Peyer's patch (tissue), 4 donors: Measurements from ENCODE around the gene PRMT6. TPM values are rescaled to one million over a fixed set of nuclear protein-coding genes. Genes with fewer than 3 reads are reported as not detected.
A peak's percentile ranks its signal among the peaks of the same experiment; 100 is the strongest.
"Not testable (repeated sequence)": the region's sequence is repeated elsewhere in the genome, so short reads cannot be mapped to it uniquely, and the experiment has no call there.

Experiments
- DNase-seq, 3 donors: peaks; one replicate each; pipeline ENCODE4 v3.0.0-alpha.2; 2017 to 2019
- H3K27ac ChIP-seq, 4 donors: fragments of 200-600 bp; sonication (generic); one replicate each; pipeline ENCODE4 v1.5.1; 2016 to 2019
- H3K27me3 ChIP-seq, 2 donors: fragments of 200-600 bp; sonication (generic); one replicate each; pipeline ENCODE4 v1.5.1; 2019
- H3K36me3 ChIP-seq, 3 donors: fragments of 200-600 bp; sonication (generic); one replicate each; pipeline ENCODE4 v1.5.1; 2016 to 2019
- H3K4me1 ChIP-seq, 4 donors: fragments of 200-600 bp; sonication (generic); one replicate each; pipeline ENCODE4 v1.5.1; 2016 to 2019
- H3K4me3 ChIP-seq, 4 donors: fragments of 200-600 bp; sonication (generic); 1 replicate in 3 of 4; 2 replicates in 1 of 4; pipeline ENCODE4 v1.5.1; 2016 to 2019; ENCODE audit warnings: mild to moderate bottlenecking in 1 of 4
- H3K9me3 ChIP-seq, 4 donors: fragments of 200-600 bp; sonication (generic); one replicate each; pipeline ENCODE4 v1.5.1; 2016 to 2019; ENCODE audit warnings: mild to moderate bottlenecking in 1 of 4
- POLR2A ChIP-seq, 2 donors: fragments of 450-650 bp; IDR thresholded peaks; one replicate each; pipeline ENCODE4 v1.5.1; 2017; ENCODE audit warnings: antibody characterized with exemption in 2 of 2, mild to moderate bottlenecking in 2 of 2, moderate library complexity in 2 of 2
- total RNA-seq, 4 donors: library from RNA; depleted of rRNA; stranded (reverse); fragments of >200 nt; gene quantifications; one replicate each; pipeline ENCODE4 v1.1.0, GENCODE V29; 2016
- TF ChIP-seq, protein P1 (sequence below), 6 experiments: fragments of 450-650 bp in 4 of 6; fragments of 200-600 bp in 2 of 6; sonication (generic) in 1 of 6; IDR thresholded peaks; one replicate each; pipeline ENCODE4 v1.5.1; 2017 to 2019; ENCODE audit warnings: antibody characterized with exemption in 6 of 6, mild to moderate bottlenecking in 3 of 6, moderate library complexity in 1 of 6

Gene PRMT6
- total RNA-seq, 4 donors from 2014 or later: 6.8 to 19.8 (median 11.6) TPM

DNA sequence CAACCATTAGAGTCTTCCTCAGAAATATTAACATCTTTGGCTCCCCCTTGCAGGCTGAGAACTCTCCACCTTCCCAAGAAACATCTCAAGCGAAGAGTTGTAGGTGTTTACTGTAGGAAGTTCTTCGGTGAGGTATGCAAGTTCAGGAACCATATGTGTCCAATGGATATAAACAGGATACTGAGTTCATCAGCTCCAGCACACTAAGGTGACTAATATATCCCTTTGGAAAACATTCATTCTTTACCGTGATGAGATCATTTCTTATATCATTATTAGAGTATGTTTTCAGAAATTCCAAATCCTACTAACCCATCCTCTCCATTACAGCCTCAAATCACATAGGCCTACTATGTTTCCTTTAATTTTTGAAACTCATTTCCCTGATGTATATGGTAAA, 37.3 kb upstream of the PRMT6 start:
- H3K9me3 ChIP-seq: no peaks in the 10 kb centered on the region
- DNase-seq: no peak
- no peaks in the 10 kb centered on the region for H3K36me3 ChIP-seq
- no peak overlapping the region for H3K4me3 ChIP-seq
- H3K4me1 ChIP-seq: no peaks in the 10 kb centered on the region
- no peaks in the 10 kb centered on the region for H3K27me3 ChIP-seq
- no peak overlapping the region for H3K27ac ChIP-seq
- no peak for TF ChIP-seq POLR2A (IDR thresholded peaks at IDR 0.05)
- TF ChIP-seq, protein P1, sequence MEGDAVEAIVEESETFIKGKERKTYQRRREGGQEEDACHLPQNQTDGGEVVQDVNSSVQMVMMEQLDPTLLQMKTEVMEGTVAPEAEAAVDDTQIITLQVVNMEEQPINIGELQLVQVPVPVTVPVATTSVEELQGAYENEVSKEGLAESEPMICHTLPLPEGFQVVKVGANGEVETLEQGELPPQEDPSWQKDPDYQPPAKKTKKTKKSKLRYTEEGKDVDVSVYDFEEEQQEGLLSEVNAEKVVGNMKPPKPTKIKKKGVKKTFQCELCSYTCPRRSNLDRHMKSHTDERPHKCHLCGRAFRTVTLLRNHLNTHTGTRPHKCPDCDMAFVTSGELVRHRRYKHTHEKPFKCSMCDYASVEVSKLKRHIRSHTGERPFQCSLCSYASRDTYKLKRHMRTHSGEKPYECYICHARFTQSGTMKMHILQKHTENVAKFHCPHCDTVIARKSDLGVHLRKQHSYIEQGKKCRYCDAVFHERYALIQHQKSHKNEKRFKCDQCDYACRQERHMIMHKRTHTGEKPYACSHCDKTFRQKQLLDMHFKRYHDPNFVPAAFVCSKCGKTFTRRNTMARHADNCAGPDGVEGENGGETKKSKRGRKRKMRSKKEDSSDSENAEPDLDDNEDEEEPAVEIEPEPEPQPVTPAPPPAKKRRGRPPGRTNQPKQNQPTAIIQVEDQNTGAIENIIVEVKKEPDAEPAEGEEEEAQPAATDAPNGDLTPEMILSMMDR (IDR thresholded peaks at IDR 0.05): no peak

- H3K9me3 ChIP-seq, DNase-seq, H3K36me3 ChIP-seq, H3K27me3 ChIP-seq, H3K4me1 ChIP-seq, H3K27ac ChIP-seq, H3K4me3 ChIP-seq: not testable (repeated sequence)
Measured at GRCh38 chr1:107038874-107039273, 17.6 kb upstream of the PRMT6 start.

DNA sequence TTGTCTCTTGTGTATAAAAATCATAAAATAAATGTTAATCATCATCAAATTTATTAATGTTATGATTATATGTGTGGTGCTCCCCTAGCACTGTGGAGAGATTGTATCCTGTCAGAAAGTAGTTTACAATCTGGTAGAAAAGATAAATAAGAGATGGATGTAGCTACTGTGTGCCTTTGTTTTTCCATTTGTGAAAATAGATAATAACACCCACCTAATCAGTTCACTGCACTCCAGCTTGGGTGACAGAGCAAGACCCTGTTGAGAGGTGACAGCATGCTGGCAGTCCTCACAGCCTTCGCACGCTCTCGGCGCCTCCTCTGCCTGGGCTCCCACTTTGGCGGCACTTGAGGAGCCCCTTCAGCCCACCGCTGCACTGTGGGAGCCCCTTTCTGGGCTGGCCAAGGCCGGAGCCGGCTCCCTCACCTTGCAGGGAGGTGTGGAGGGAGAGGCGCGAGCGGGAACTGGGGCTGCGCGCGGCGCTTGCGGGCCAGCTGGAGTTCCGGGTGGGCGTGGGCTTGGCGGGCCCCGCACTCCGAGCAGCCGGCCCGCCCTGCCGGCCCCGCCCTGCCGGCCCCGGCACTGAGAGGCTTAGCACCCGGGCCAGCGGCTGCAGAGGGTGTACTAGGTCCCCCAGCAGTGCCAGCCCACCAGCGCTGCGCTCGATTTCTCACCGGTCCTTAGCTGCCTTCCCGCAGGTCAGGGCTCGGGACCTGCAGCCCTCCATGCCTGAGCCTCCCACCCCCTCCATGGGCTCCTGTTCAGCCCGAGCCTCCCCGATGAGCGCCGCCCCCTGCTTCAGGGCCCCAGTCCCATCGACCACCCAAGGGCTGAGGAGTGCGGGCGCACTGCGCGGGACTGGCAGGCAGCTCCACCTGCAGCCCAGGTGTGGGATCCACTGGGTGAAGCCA, 11.9 kb upstream of the PRMT6 start:
- not testable (repeated sequence) for H3K4me3 ChIP-seq, H3K4me1 ChIP-seq, H3K36me3 ChIP-seq, H3K27me3 ChIP-seq, H3K9me3 ChIP-seq, H3K27ac ChIP-seq, DNase-seq

GRCh38 chr1:107047602-107048001, 8.9 kb upstream of the PRMT6 start:
- Histone ChIP-seq H3K4me1 (no peaks in the 10 kb centered on the region), H3K4me3 (no peak overlapping the region), H3K36me3 (no peaks in the 10 kb centered on the region), H3K9me3 (no peaks in the 10 kb centered on the region), H3K27ac (no peak overlapping the region), H3K27me3 (no peaks in the 10 kb centered on the region)
- no peak for DNase-seq
- no peak for TF ChIP-seq POLR2A (IDR thresholded peaks at IDR 0.05)
- TF ChIP-seq, protein P1 (IDR thresholded peaks at IDR 0.05): no peak

DNA sequence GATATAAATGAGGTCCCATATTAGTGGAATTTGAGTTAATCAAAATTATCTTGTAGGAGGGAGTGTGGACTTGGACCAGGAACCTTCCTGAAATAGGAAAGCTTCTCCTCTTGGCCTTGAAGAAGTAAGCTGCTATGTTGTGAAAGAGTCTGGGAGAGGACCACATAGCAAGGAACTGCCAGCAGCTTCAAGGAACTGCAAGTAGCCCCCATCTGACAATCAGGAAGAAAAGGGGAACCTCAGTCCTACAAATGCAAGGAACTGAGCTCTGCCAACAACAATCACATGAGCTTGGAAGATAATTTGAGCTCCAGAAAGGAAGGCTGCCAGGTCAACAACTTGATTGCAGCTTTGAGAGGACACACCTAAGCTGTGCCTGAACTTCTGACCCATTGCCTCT, 8.2 kb upstream of the PRMT6 start:
- Histone ChIP-seq H3K36me3 (no peaks in the 10 kb centered on the region), H3K4me3 (no peak overlapping the region), H3K4me1 (no peaks in the 10 kb centered on the region), H3K27me3 (no peaks in the 10 kb centered on the region), H3K9me3 (no peaks in the 10 kb centered on the region), H3K27ac (no peak overlapping the region)
- TF ChIP-seq POLR2A (IDR thresholded peaks at IDR 0.05): no peak
- TF ChIP-seq, protein P1 (IDR thresholded peaks at IDR 0.05): no peak
- DNase-seq: no peak

DNA sequence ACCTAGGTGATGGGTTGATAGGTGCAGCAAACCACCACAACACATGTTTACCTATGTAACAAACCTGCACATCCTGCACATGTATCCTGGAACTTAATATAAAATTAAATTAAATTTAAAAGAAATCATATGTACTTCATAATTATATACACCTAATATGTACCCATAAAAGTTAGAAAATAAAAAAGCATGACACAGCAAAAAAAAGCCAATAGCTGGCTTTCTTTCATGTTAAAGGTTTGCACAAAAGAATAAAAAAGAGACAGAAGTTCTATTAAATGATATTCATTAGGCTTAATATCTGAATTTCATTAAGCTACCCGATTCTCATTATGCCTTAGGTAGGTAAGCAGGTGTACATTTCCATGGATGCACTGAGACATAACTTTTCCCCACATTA, 5.2 kb upstream of the PRMT6 start:
- Histone ChIP-seq H3K27ac (no peak overlapping the region), H3K9me3 (no peaks in the 10 kb centered on the region), H3K4me1 (peaks cover 0 to 3% (median 0%) of the 10 kb centered on the region in 4 donors), H3K36me3 (no peaks in the 10 kb centered on the region), H3K4me3 (no peak overlapping the region), H3K27me3 (no peaks in the 10 kb centered on the region)
- DNase-seq: no peak
- TF ChIP-seq POLR2A (IDR thresholded peaks at IDR 0.05): no peak
- TF ChIP-seq, protein P1 (IDR thresholded peaks at IDR 0.05): no peak

GRCh38 chr1:107055919-107056425, 502 bp upstream of the PRMT6 start:
- peak overlapping the region; percentile 86 to 89 (median 88) for H3K4me3 ChIP-seq
- not testable (repeated sequence) for DNase-seq
- peak overlapping the region; percentile 74 to 86 (median 80) for H3K27ac ChIP-seq

More at GRCh38 chr1:107055919-107056425, 502 bp upstream of the PRMT6 start:
- peaks cover 0 to 20% (median 5%) of the 10 kb centered on the region in 4 donors for H3K4me1 ChIP-seq
- not testable (repeated sequence) for H3K9me3 ChIP-seq, H3K27me3 ChIP-seq, H3K36me3 ChIP-seq
